CD4-positive, CD25-positive, alpha-beta regulatory T cell (primary cell): ENCODE results near the gene NDRG2. TPM values are rescaled to one million over a fixed set of nuclear protein-coding genes. Genes with fewer than 3 reads are reported as not detected.
"Not testable (repeated sequence)": the region's sequence is repeated elsewhere in the genome, so short reads cannot be mapped to it uniquely, and the experiment has no call there.

Experiments used
- ATAC-seq, 2 donors: fragments of 150-1000 bp; cut with Tn5 transposase; one replicate each; pipeline ENCODE4 v1.10.0; 2021; ENCODE audit warnings: low read depth in 2 of 2, moderate number of reproducible peaks in 2 of 2, moderate library complexity in 1 of 2
- DNase-seq, 3 donors: peaks; one replicate each; pipeline versions ENCODE4 v3.0.0 to v3.0.0-alpha.2; 2012 to 2022; ENCODE audit warnings: mixed read lengths in 1 of 3
- H3K27ac ChIP-seq: one replicate; pipeline ENCODE4 v1.7.0; 2013; ENCODE audit warnings: mild to moderate bottlenecking, low read length; ENCODE audit not compliant: insufficient read depth, poor library complexity, severe bottlenecking
- H3K27me3 ChIP-seq: one replicate; pipeline ENCODE4 v1.7.0; 2013; ENCODE audit warnings: low read length; ENCODE audit not compliant: control insufficient read depth, insufficient read depth
- H3K36me3 ChIP-seq: one replicate; pipeline ENCODE4 v1.7.0; 2013; ENCODE audit warnings: mild to moderate bottlenecking, low read length, moderate library complexity; ENCODE audit not compliant: control insufficient read depth, insufficient read depth
- H3K4me1 ChIP-seq: 2 replicates; pipeline ENCODE4 v1.7.0; 2013; ENCODE audit warnings: mild to moderate bottlenecking, low read length; ENCODE audit not compliant: insufficient read depth, control insufficient read depth, poor library complexity, severe bottlenecking
- H3K4me3 ChIP-seq: one replicate; pipeline ENCODE4 v1.7.0; 2013; ENCODE audit warnings: low read depth, mild to moderate bottlenecking, low read length, moderate library complexity
- H3K9me3 ChIP-seq, 2 experiments: 1 replicate in 1 of 2; 2 replicates in 1 of 2; pipeline ENCODE4 v1.7.0; 2013; ENCODE audit warnings: low read length in 2 of 2, mild to moderate bottlenecking in 1 of 2, moderate library complexity in 1 of 2; ENCODE audit not compliant: control insufficient read depth in 2 of 2
- H3K27ac Mint-ChIP-seq, 3 donors: one replicate each; pipeline ENCODE4 v1.8.0; 2020 to 2022; ENCODE audit warnings: mild to moderate bottlenecking in 3 of 3, mixed read lengths in 3 of 3, moderate library complexity in 2 of 3
- H3K27me3 Mint-ChIP-seq: one replicate; pipeline ENCODE4 v1.8.0; 2022; ENCODE audit warnings: mild to moderate bottlenecking, mixed read lengths
- H3K36me3 Mint-ChIP-seq: one replicate; pipeline ENCODE4 v1.8.0; 2020; ENCODE audit warnings: mixed read lengths
- H3K4me1 Mint-ChIP-seq, 4 donors: one replicate each; pipeline ENCODE4 v1.8.0; 2020 to 2022; ENCODE audit warnings: mixed read lengths in 4 of 4, mild to moderate bottlenecking in 1 of 4
- H3K4me3 Mint-ChIP-seq, 4 donors: one replicate each; pipeline ENCODE4 v1.8.0; 2020 to 2022; ENCODE audit warnings: mild to moderate bottlenecking in 4 of 4, mixed read lengths in 4 of 4, moderate library complexity in 3 of 4
- H3K9me3 Mint-ChIP-seq, 7 donors: one replicate each; pipeline ENCODE4 v1.8.0; 2020 to 2022; ENCODE audit warnings: mixed read lengths in 7 of 7, mild to moderate bottlenecking in 3 of 7, moderate library complexity in 2 of 7
- polyA plus RNA-seq, 4 donors: library from polyadenylated mRNA; unstranded; fragments of 300-500 nt; fragmentation: Illumina TruSeq; gene quantifications; one replicate each; pipeline ENCODE4 v1.2.3, GENCODE V29; 2021
- total RNA-seq: library from RNA; stranded (reverse); gene quantifications from one replicate; pipeline ENCODE4 v1.2.3, GENCODE V29; 2022

Gene NDRG2
- total and polyA plus RNA-seq, 5 donors from 2014 or later, result 13.3 to 19.6 (median 17.2) TPM

DNA sequence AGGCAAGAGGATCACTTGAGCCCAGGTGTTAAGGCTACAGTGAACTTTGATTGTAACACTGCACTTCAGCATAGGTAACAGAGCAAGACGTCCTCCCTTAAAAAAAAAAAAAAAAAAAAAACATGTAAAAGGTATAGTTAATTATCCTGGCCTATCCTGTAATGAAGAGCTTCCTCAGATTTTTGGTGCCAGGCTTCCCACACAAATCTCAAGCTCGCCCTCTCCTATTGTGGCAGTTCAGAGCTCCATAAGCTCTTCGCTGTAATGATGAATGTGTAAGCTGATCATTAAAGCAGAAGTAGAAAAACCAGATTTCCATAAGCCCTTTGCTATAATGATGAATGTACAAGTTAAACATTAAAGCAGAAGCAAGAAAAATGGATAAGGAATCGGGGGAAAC lies 27.7 kb downstream of the NDRG2 start:
- Histone ChIP-seq H3K36me3 (peaks cover 53% of the 10 kb centered on the region), H3K9me3 (no peaks in the 10 kb centered on the region)
- H3K4me1 Mint-ChIP-seq, result peaks cover 4 to 16% (median 5%) of the 10 kb centered on the region in 4 donors

DNA sequence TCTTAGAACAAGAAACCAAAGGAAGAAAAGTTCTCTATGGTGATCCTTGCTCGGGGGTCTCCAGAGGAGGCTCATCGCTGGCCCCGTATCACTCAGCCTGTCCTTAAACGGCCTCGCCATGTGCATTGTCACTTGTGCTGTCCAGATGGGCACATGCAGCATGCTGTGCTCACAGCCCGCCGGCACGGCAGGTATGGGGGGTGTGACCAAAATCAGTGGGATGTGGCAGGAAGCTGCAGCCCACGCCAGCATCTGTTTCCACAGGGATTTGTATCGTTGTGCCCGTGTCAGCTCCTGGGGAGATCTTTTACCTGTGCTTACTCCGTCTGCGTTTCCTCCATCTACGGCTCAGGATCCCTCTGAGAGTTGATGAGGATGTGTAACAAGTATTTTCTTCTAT lies 28.3 kb downstream of the NDRG2 start:
- Mint-ChIP-seq H3K4me3 (no peak overlapping the region), H3K4me1 (peaks cover 5 to 22% (median 9%) of the 10 kb centered on the region in 4 donors), H3K9me3 (no peaks in the 10 kb centered on the region), H3K27me3 (no peaks in the 10 kb centered on the region), H3K27ac (no peak overlapping the region), H3K36me3 (peaks cover 33% of the 10 kb centered on the region)
- no peak for ATAC-seq
- Histone ChIP-seq H3K36me3 (peaks cover 57% of the 10 kb centered on the region), H3K9me3 (no peaks in the 10 kb centered on the region), H3K4me1 (peaks cover 3% of the 10 kb centered on the region), H3K27ac (no peak overlapping the region), H3K4me3 (no peak overlapping the region), H3K27me3 (no peaks in the 10 kb centered on the region)
- DNase-seq, result no peak

More for the DNA sequence above, 27.7 kb downstream of the NDRG2 start:
- H3K27ac Mint-ChIP-seq, result no peak overlapping the region
- no peaks in the 10 kb centered on the region for H3K9me3 Mint-ChIP-seq
- Histone ChIP-seq H3K27me3 (no peaks in the 10 kb centered on the region), H3K27ac (no peak overlapping the region), H3K4me3 (no peak overlapping the region), H3K4me1 (no peaks in the 10 kb centered on the region)
- H3K27me3 Mint-ChIP-seq, result no peaks in the 10 kb centered on the region
- peaks cover 29% of the 10 kb centered on the region for H3K36me3 Mint-ChIP-seq
- no peak for DNase-seq
- no peak for ATAC-seq
- H3K4me3 Mint-ChIP-seq, result no peak overlapping the region

DNA sequence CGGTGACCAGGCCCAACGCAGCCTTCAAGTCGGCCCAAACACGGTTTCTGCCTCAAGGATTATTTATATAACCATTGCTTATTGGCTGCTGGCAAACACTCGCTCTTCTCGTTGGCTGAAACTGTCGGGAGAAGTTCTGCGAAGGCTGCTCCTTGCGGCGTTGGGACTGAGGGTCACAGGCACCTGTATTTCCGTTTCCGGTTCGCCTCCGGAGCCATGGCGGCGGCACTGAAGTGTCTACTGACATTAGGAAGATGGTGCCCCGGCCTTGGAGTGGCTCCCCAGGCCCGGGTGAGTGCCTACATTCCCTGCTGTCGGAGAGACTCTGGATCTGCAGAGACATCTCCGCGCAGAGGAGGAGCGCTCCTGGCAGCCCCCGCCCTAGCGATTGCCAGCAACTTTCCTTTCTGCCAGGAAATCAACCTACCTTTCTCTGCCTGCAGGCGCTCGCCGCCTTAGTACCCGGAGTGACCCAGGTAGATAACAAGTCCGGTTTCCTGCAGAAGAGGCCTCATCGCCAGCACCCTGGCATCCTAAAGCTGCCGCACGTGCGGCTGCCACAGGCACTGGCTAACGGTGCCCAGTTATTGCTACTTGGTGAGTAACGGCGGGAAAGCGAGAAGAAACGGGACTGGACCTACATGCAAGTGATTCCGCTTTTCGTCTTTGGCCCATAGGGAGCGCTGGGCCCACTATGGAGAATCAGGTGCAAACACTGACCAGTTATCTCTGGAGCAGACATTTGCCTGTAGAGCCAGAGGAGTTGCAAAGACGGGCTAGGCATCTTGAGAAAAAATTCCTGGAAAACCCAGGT lies 34.9 kb downstream of the NDRG2 start, which contains the start of gene METTL17:
TSS of gene METTL17 (plus strand) at position 194 of the 814 bp plus-strand sequence. CDS start at position 217, 23 bp downstream.
- ATAC-seq, result peak; percentile 92 to 94
- peaks cover 21% of the 10 kb centered on the region for H3K36me3 Mint-ChIP-seq
- peaks cover 22% of the 10 kb centered on the region for H3K4me1 ChIP-seq
- H3K27me3 Mint-ChIP-seq, result peaks cover 4% of the 10 kb centered on the region
- no peaks in the 10 kb centered on the region for H3K9me3 ChIP-seq
- DNase-seq, result peak; percentile 75 to 96 (median 85)
- H3K4me1 Mint-ChIP-seq, result peaks cover 9 to 41% (median 21%) of the 10 kb centered on the region in 4 donors
- peak within 1 kb of the TSS; percentile 90 for H3K4me3 ChIP-seq
- H3K27ac ChIP-seq, result peak within 1 kb of the TSS; percentile 75
- peak within 1 kb of the TSS; percentile 94 to 99 (median 96) for H3K27ac Mint-ChIP-seq
- no peaks in the 10 kb centered on the region for H3K9me3 Mint-ChIP-seq
- no peaks in the 10 kb centered on the region for H3K27me3 ChIP-seq
- peak within 1 kb of the TSS; percentile 91 to 97 (median 95) for H3K4me3 Mint-ChIP-seq
- peaks cover 29% of the 10 kb centered on the region for H3K36me3 ChIP-seq

DNA sequence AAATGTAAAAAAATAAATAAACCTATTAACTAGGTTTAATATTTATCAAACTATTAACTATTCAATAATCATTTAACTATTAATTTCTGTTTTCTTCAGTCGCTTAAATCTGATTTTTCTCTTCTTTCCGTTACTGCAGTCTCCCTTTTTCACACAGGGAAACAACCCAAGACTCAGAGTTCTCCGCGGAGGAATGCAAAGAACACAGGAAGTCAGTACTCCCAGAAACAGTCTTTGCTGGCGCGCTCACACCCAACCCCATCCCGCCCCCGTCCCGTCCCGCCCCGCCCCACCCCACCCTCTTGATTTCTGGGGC lies 35.4 kb downstream of the NDRG2 start:
- H3K4me1 Mint-ChIP-seq, result peaks cover 9 to 41% (median 21%) of the 10 kb centered on the region in 4 donors
- peak overlapping the region; percentile 91 to 97 (median 95) for H3K4me3 Mint-ChIP-seq
- H3K4me3 ChIP-seq, result peak overlapping the region; percentile 90
- H3K36me3 ChIP-seq, result peaks cover 23% of the 10 kb centered on the region
- H3K9me3 Mint-ChIP-seq, result no peaks in the 10 kb centered on the region
- no peak for DNase-seq
- peaks cover 22% of the 10 kb centered on the region for H3K4me1 ChIP-seq
- no peak for ATAC-seq
- H3K27ac Mint-ChIP-seq, result peak overlapping the region; percentile 94 to 99 (median 96)
- H3K36me3 Mint-ChIP-seq, result peaks cover 16% of the 10 kb centered on the region
- H3K9me3 ChIP-seq, result no peaks in the 10 kb centered on the region
- H3K27ac ChIP-seq, result peak overlapping the region; percentile 75
- peaks cover 4% of the 10 kb centered on the region for H3K27me3 Mint-ChIP-seq
- H3K27me3 ChIP-seq, result no peaks in the 10 kb centered on the region

DNA sequence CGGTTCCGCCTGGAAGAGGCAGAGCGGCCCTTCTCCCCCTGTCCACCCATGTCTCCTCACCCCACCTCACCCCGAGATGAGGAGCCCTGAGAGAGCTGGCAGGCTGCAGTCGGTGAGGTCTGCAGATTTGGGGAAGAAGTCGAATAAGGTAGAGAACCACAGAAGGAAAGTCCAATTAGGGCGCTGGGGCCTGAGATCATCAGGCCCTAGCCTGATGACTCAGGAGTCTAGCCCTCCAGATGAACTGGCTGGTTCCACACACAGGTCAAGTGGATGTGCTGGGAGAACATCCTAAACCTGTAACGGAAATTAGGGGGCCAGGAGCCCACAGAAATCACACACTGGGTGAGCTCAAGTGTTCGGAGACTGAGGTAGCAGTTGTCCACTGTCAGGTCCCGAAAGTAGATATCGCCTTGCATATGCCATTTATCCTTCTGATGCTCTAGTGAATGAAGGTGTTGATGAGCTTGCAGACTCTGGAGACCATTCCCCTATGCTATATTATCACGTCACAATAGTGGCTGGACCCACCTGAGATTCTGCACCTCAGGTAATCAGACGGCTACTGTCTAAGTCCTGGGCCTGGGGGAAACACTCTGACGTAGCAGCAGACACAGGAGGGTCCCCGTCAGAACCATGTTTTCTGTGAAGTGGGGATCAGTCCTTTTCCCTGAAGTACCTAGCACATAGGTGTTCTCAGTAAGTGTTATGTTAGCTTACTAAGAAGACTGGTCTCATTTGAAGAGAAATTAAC lies 36.0 kb downstream of the NDRG2 start:
- no peaks in the 10 kb centered on the region for H3K9me3 ChIP-seq
- DNase-seq (peak in 2 of 3 donors; percentile 6 to 41), ATAC-seq (peak in 1 of 2 donors; percentile 6)
- peak overlapping the region in 3 of 4 donors; percentile 52 to 94 (median 70) for H3K4me3 Mint-ChIP-seq
- H3K9me3 Mint-ChIP-seq, result no peaks in the 10 kb centered on the region
- H3K27ac ChIP-seq, result peak overlapping the region; percentile 75
- H3K36me3 Mint-ChIP-seq, result peaks cover 11% of the 10 kb centered on the region
- H3K4me1 ChIP-seq, result peaks cover 22% of the 10 kb centered on the region
- H3K27me3 ChIP-seq, result no peaks in the 10 kb centered on the region
- H3K4me1 Mint-ChIP-seq, result peaks cover 8 to 40% (median 21%) of the 10 kb centered on the region in 4 donors
- peaks cover 4% of the 10 kb centered on the region for H3K27me3 Mint-ChIP-seq
- peak overlapping the region; percentile 90 for H3K4me3 ChIP-seq
- peaks cover 18% of the 10 kb centered on the region for H3K36me3 ChIP-seq
- H3K27ac Mint-ChIP-seq, result peak overlapping the region; percentile 48 to 94 (median 86)

DNA sequence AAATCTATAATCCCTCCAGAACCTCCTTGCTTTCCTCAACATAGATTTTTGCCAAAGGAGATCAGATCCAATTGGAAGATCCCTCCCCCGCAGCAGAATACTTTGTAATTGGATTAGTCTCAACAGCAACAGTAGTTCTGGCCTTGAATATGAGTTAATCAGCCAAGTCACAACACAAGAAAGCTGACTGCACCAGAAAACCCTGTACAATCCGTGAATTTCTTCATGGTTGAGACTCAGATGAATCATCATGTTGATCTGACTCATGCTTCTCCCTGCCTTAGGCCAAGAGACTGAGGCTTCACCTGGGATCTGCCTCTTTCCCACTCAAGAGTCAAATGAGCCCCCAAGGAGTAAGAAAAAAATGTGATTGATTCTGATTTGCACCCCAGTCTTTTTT lies 38.0 kb downstream of the NDRG2 start:
- Mint-ChIP-seq H3K4me3 (peak overlapping the region in 2 of 4 donors; percentile 52 to 85), H3K27me3 (peaks cover 13% of the 10 kb centered on the region), H3K9me3 (no peaks in the 10 kb centered on the region), H3K36me3 (peaks cover 4% of the 10 kb centered on the region), H3K4me1 (peaks cover 5 to 31% (median 14%) of the 10 kb centered on the region in 4 donors), H3K27ac (no peak overlapping the region)
- Histone ChIP-seq H3K27me3 (peaks cover 4% of the 10 kb centered on the region), H3K9me3 (no peaks in the 10 kb centered on the region), H3K36me3 (peaks cover under 1% of the 10 kb centered on the region), H3K27ac (no peak overlapping the region), H3K4me1 (peaks cover 20% of the 10 kb centered on the region), H3K4me3 (no peak overlapping the region)
- DNase-seq, result no peak
- ATAC-seq, result no peak

DNA sequence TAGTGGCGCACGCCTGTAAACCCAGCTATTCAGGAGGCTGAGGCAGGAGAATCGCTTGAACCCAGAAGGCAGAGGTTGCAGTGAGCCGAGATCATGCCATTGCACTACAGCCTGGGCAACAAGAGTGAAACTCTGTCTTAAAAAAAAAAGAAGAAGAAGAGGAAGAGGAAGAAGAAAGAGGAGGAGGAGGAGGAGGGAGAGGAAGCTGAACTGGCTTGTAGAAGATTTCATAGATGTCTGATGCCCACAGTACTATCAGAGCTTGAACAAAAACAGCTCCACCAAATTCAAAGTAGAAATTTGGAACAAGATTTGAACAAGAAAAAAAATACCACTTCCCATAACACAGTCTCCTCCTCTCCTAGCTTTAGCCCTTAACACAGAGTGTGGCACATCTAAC lies 39.2 kb downstream of the NDRG2 start:
- ATAC-seq, H3K27me3 ChIP-seq, DNase-seq, H3K4me3 ChIP-seq, H3K4me1 ChIP-seq, H3K27ac ChIP-seq, H3K9me3 ChIP-seq, H3K36me3 Mint-ChIP-seq, H3K9me3 Mint-ChIP-seq, H3K36me3 ChIP-seq: not testable (repeated sequence)
- H3K4me1 Mint-ChIP-seq, result peaks cover 5 to 21% (median 9%) of the 10 kb centered on the region in 4 donors
- peak overlapping the region in 1 of 3 donors; percentile 72 for H3K27ac Mint-ChIP-seq
- H3K27me3 Mint-ChIP-seq, result peaks cover 13% of the 10 kb centered on the region
- peak overlapping the region in 1 of 4 donors; percentile 28 for H3K4me3 Mint-ChIP-seq
